Rectal smooth muscle tissue (tissue), 1 donor: ENCODE data around the gene PIK3AP1.
"Not testable (repeated sequence)": the region's sequence is repeated elsewhere in the genome, so short reads cannot be mapped to it uniquely, and the experiment has no call there.

Source experiments
- H3K27ac ChIP-seq: one replicate; pipeline ENCODE4 v1.7.0; 2013; ENCODE audit warnings: low read depth, low read length, inconsistent platforms
- H3K27me3 ChIP-seq: one replicate; pipeline ENCODE4 v1.7.0; 2013; ENCODE audit warnings: low read length; ENCODE audit not compliant: control insufficient read depth, insufficient read depth
- H3K36me3 ChIP-seq: one replicate; pipeline ENCODE4 v1.7.0; 2013; ENCODE audit warnings: low read length; ENCODE audit not compliant: control insufficient read depth, insufficient read depth
- H3K4me1 ChIP-seq: one replicate; pipeline ENCODE4 v1.7.0; 2013; ENCODE audit warnings: low read length; ENCODE audit not compliant: control insufficient read depth, insufficient read depth
- H3K4me3 ChIP-seq: one replicate; pipeline ENCODE4 v1.7.0; 2013; ENCODE audit warnings: low read length
- H3K9ac ChIP-seq: one replicate; pipeline ENCODE4 v1.7.0; 2013; ENCODE audit warnings: low read length

The PIK3AP1 gene

GRCh38 chr10:96701265-96701664 is 19.0 kb downstream of the PIK3AP1 start:
- Histone ChIP-seq H3K4me1 (no peaks in the 10 kb centered on the region), H3K4me3 (no peak overlapping the region), H3K36me3 (no peaks in the 10 kb centered on the region), H3K27me3 (no peaks in the 10 kb centered on the region), H3K9ac (no peak overlapping the region), H3K27ac (no peak overlapping the region)

- no peak overlapping the region for H3K27ac ChIP-seq
- no peaks in the 10 kb centered on the region for H3K4me1 ChIP-seq
- H3K4me3 ChIP-seq: peak overlapping the region; percentile 36
- no peaks in the 10 kb centered on the region for H3K36me3 ChIP-seq
- no peaks in the 10 kb centered on the region for H3K27me3 ChIP-seq
- H3K9ac ChIP-seq: no peak overlapping the region
These were observed 19.8 kb downstream of the PIK3AP1 start for GRCh38 chr10:96700374-96701099.

GRCh38 chr10:96699613-96700012 is 20.7 kb downstream of the PIK3AP1 start:
- H3K4me3 ChIP-seq: no peak overlapping the region
- no peak overlapping the region for H3K27ac ChIP-seq
- no peaks in the 10 kb centered on the region for H3K4me1 ChIP-seq
- no peak overlapping the region for H3K9ac ChIP-seq
- H3K36me3 ChIP-seq: no peaks in the 10 kb centered on the region
- H3K27me3 ChIP-seq: no peaks in the 10 kb centered on the region

- H3K36me3 ChIP-seq, H3K4me3 ChIP-seq, H3K27me3 ChIP-seq, H3K27ac ChIP-seq, H3K9ac ChIP-seq, H3K4me1 ChIP-seq: not testable (repeated sequence)
These were observed 22.0 kb downstream of the PIK3AP1 start for GRCh38 chr10:96698305-96698704.

GRCh38 chr10:96697438-96697837 is 22.9 kb downstream of the PIK3AP1 start:
- Histone ChIP-seq H3K9ac (no peak overlapping the region), H3K4me1 (no peaks in the 10 kb centered on the region), H3K27me3 (no peaks in the 10 kb centered on the region), H3K4me3 (no peak overlapping the region), H3K36me3 (no peaks in the 10 kb centered on the region), H3K27ac (no peak overlapping the region)

GRCh38 chr10:96696845-96697425 is 23.4 kb downstream of the PIK3AP1 start:
- Histone ChIP-seq H3K27me3 (no peaks in the 10 kb centered on the region), H3K4me3 (no peak overlapping the region), H3K27ac (no peak overlapping the region), H3K9ac (no peak overlapping the region), H3K4me1 (no peaks in the 10 kb centered on the region), H3K36me3 (no peaks in the 10 kb centered on the region)

- Histone ChIP-seq H3K27ac (no peak overlapping the region), H3K9ac (no peak overlapping the region), H3K36me3 (no peaks in the 10 kb centered on the region), H3K27me3 (no peaks in the 10 kb centered on the region), H3K4me3 (no peak overlapping the region), H3K4me1 (no peaks in the 10 kb centered on the region)
These were observed 24.2 kb downstream of the PIK3AP1 start for GRCh38 chr10:96695975-96696634.

- Histone ChIP-seq H3K36me3 (no peaks in the 10 kb centered on the region), H3K9ac (no peak overlapping the region), H3K27me3 (no peaks in the 10 kb centered on the region), H3K4me1 (no peaks in the 10 kb centered on the region), H3K27ac (no peak overlapping the region), H3K4me3 (no peak overlapping the region)
These were observed 24.9 kb downstream of the PIK3AP1 start for GRCh38 chr10:96695366-96695765.

GRCh38 chr10:96693431-96693830 is 26.9 kb downstream of the PIK3AP1 start:
- no peaks in the 10 kb centered on the region for H3K27me3 ChIP-seq
- no peak overlapping the region for H3K9ac ChIP-seq
- H3K27ac ChIP-seq: no peak overlapping the region
- H3K4me3 ChIP-seq: no peak overlapping the region
- H3K4me1 ChIP-seq: no peaks in the 10 kb centered on the region
- H3K36me3 ChIP-seq: no peaks in the 10 kb centered on the region

GRCh38 chr10:96692427-96692826 is 27.9 kb downstream of the PIK3AP1 start:
- no peak overlapping the region for H3K4me3 ChIP-seq
- H3K27me3 ChIP-seq: no peaks in the 10 kb centered on the region
- no peak overlapping the region for H3K27ac ChIP-seq
- no peaks in the 10 kb centered on the region for H3K4me1 ChIP-seq
- no peaks in the 10 kb centered on the region for H3K36me3 ChIP-seq
- H3K9ac ChIP-seq: no peak overlapping the region

- no peak overlapping the region for H3K27ac ChIP-seq
- H3K9ac ChIP-seq: no peak overlapping the region
- no peaks in the 10 kb centered on the region for H3K27me3 ChIP-seq
- H3K4me3 ChIP-seq: no peak overlapping the region
- no peaks in the 10 kb centered on the region for H3K36me3 ChIP-seq
- H3K4me1 ChIP-seq: no peaks in the 10 kb centered on the region
These were observed 28.6 kb downstream of the PIK3AP1 start for GRCh38 chr10:96691761-96692160.

GRCh38 chr10:96690755-96691730 is 29.3 kb downstream of the PIK3AP1 start:
- Histone ChIP-seq H3K4me3 (no peak overlapping the region), H3K36me3 (no peaks in the 10 kb centered on the region), H3K27ac (no peak overlapping the region), H3K4me1 (no peaks in the 10 kb centered on the region), H3K9ac (no peak overlapping the region), H3K27me3 (no peaks in the 10 kb centered on the region)
